Astrocyte (in vitro differentiated cells and primary cell): Measurements from ENCODE around the gene GYS1.

ENCODE experiments used
- CTCF ChIP-seq: IDR thresholded peaks from 2 replicates; pipeline ENCODE4 v1.5.1; 2011; ENCODE audit warnings: low read depth, mild to moderate bottlenecking, inconsistent platforms, low read length, moderate library complexity; ENCODE audit not compliant: insufficient read depth
- EZH2 ChIP-seq: IDR thresholded peaks from 2 replicates; pipeline ENCODE4 v1.6.1; 2012; ENCODE audit warnings: mild to moderate bottlenecking, low read length, inconsistent platforms; ENCODE audit not compliant: insufficient read depth

GRCh38 chr19:49006905-49007304 is 13.8 kb upstream of the GYS1 start:
- TF ChIP-seq CTCF (no peak), EZH2 (no peak)
